ENCODE measurements around the gene GABRB3.

GABRB3 gene

GRCh38 chr15:26670116-26670515 lies 102.8 kb downstream of the GABRB3 start:
- Mint-ChIP-seq H3K4me3 (no peak overlapping the region), H3K9me3 (no peaks in the 10 kb centered on the region), H3K27ac (no peak overlapping the region), H3K4me1 (peaks cover 10% of the 10 kb centered on the region), H3K27me3 (ENCODE audit: low read depth) (no peaks in the 10 kb centered on the region), H3K36me3 (ENCODE audit: low read depth) (no peaks in the 10 kb centered on the region)
- TF ChIP-seq, protein P1, sequence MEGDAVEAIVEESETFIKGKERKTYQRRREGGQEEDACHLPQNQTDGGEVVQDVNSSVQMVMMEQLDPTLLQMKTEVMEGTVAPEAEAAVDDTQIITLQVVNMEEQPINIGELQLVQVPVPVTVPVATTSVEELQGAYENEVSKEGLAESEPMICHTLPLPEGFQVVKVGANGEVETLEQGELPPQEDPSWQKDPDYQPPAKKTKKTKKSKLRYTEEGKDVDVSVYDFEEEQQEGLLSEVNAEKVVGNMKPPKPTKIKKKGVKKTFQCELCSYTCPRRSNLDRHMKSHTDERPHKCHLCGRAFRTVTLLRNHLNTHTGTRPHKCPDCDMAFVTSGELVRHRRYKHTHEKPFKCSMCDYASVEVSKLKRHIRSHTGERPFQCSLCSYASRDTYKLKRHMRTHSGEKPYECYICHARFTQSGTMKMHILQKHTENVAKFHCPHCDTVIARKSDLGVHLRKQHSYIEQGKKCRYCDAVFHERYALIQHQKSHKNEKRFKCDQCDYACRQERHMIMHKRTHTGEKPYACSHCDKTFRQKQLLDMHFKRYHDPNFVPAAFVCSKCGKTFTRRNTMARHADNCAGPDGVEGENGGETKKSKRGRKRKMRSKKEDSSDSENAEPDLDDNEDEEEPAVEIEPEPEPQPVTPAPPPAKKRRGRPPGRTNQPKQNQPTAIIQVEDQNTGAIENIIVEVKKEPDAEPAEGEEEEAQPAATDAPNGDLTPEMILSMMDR (IDR thresholded peaks at IDR 0.05; ENCODE audit: unreplicated experiment in 3 of 3), result no peak

GRCh38 chr15:26667222-26667988 lies 105.5 kb downstream of the GABRB3 start:
- H3K4me1 Mint-ChIP-seq, result peaks cover 12% of the 10 kb centered on the region
- no peaks in the 10 kb centered on the region for H3K36me3 Mint-ChIP-seq (ENCODE audit: low read depth)
- H3K27ac Mint-ChIP-seq, result peak overlapping the region in 1 of 3 experiments; percentile 55
- no peaks in the 10 kb centered on the region for H3K9me3 Mint-ChIP-seq
- no peaks in the 10 kb centered on the region for H3K27me3 Mint-ChIP-seq (ENCODE audit: low read depth)
- TF ChIP-seq, protein P1 (IDR thresholded peaks at IDR 0.05; ENCODE audit: unreplicated experiment in 3 of 3), result no peak
- no peak overlapping the region for H3K4me3 Mint-ChIP-seq

- H3K4me3 Mint-ChIP-seq, result no peak overlapping the region
- peaks cover 21% of the 10 kb centered on the region for H3K4me1 Mint-ChIP-seq
- TF ChIP-seq, protein P1 (IDR thresholded peaks at IDR 0.05; ENCODE audit: unreplicated experiment in 3 of 3), result no peak
- no peaks in the 10 kb centered on the region for H3K36me3 Mint-ChIP-seq (ENCODE audit: low read depth)
- H3K27ac Mint-ChIP-seq, result peak overlapping the region in 2 of 3 experiments; percentile 45 to 55
- no peaks in the 10 kb centered on the region for H3K27me3 Mint-ChIP-seq (ENCODE audit: low read depth)
- no peaks in the 10 kb centered on the region for H3K9me3 Mint-ChIP-seq
Measured at GRCh38 chr15:26665957-26666791, 106.7 kb downstream of the GABRB3 start.

GRCh38 chr15:26662283-26662682 lies 110.6 kb downstream of the GABRB3 start:
- Mint-ChIP-seq H3K27me3 (ENCODE audit: low read depth) (no peaks in the 10 kb centered on the region), H3K4me3 (no peak overlapping the region), H3K27ac (peak overlapping the region in 1 of 3 experiments; percentile 19), H3K36me3 (ENCODE audit: low read depth) (no peaks in the 10 kb centered on the region), H3K4me1 (peaks cover 27% of the 10 kb centered on the region), H3K9me3 (no peaks in the 10 kb centered on the region)
- TF ChIP-seq, protein P1 (IDR thresholded peaks at IDR 0.05; ENCODE audit: unreplicated experiment in 3 of 3), result no peak

- Mint-ChIP-seq H3K4me3 (no peak overlapping the region), H3K27ac (no peak overlapping the region), H3K27me3 (ENCODE audit: low read depth) (no peaks in the 10 kb centered on the region), H3K36me3 (ENCODE audit: low read depth) (no peaks in the 10 kb centered on the region), H3K4me1 (peaks cover 27% of the 10 kb centered on the region), H3K9me3 (no peaks in the 10 kb centered on the region)
- TF ChIP-seq, protein P1 (IDR thresholded peaks at IDR 0.05; ENCODE audit: unreplicated experiment in 3 of 3), result no peak
Measured at GRCh38 chr15:26661748-26662147, 111.1 kb downstream of the GABRB3 start.
